GM18499 (cell line): ENCODE data around the gene KCND1.

Source experiments
- ATAC-seq: cut with Tn5 transposase; IDR thresholded peaks from one replicate; pipeline ENCODE4 v1.9.1; 2021; ENCODE audit warnings: moderate number of reproducible peaks; ENCODE audit not compliant: insufficient read depth, unreplicated experiment

Gene KCND1

GRCh38 chrX:48917139-48918001 lies 54.3 kb downstream of the KCND1 start:
- ATAC-seq = no peak

- ATAC-seq = no peak
Measured at GRCh38 chrX:48914593-48915493, 56.8 kb downstream of the KCND1 start.

- ATAC-seq = no peak
Measured at GRCh38 chrX:48913605-48914366, 57.9 kb downstream of the KCND1 start.

GRCh38 chrX:48911412-48912182 lies 60.0 kb downstream of the KCND1 start, which contains the start of gene SLC35A2:
Gene SLC35A2 (minus strand): TSS chrX:48911646. CDS start chrX:48911636, 10 bp downstream.
- ATAC-seq = no peak
